Activated B cell treated with CpG ODN at 0.5 μM for 24 hours (primary cell): ENCODE results near the gene SMC3. TPM values are rescaled to one million over a fixed set of nuclear protein-coding genes. Genes with fewer than 3 reads are reported as not detected.
"Not testable (repeated sequence)": the region's sequence is repeated elsewhere in the genome, so short reads cannot be mapped to it uniquely, and the experiment has no call there.

Experiments used
- ATAC-seq: fragments of 200-7000 bp; cut with Tn5 transposase; one replicate; pipeline ENCODE4 v1.10.0; 2021; ENCODE audit warnings: low read depth, mild to moderate bottlenecking, moderate library complexity
- CTCF ChIA-PET: fragments of 350-600 bp; sonication (Branson Sonifier 250); formaldehyde crosslinking; loops from one replicate; lab custom pipeline; 2021; ENCODE audit warnings: antibody characterized with exemption; lab: Charles Lee
- POLR2A ChIA-PET: fragments of 350-600 bp; sonication (Branson Sonifier 250); formaldehyde crosslinking; loops from one replicate; lab custom pipeline; 2021; ENCODE audit warnings: antibody characterized with exemption; lab: Charles Lee
- DNase-seq: peaks from one replicate; pipeline ENCODE4 v3.0.0; 2022
- H3K27ac Mint-ChIP-seq: one replicate; pipeline ENCODE4 v1.8.0; 2020; ENCODE audit warnings: mixed read lengths
- H3K27me3 Mint-ChIP-seq: one replicate; pipeline ENCODE4 v1.8.0; 2021; ENCODE audit warnings: mixed read lengths
- H3K36me3 Mint-ChIP-seq: one replicate; pipeline ENCODE4 v1.8.0; 2021; ENCODE audit warnings: low read depth, mixed read lengths
- H3K4me1 Mint-ChIP-seq: one replicate; pipeline ENCODE4 v1.8.0; 2021; ENCODE audit warnings: mixed read lengths
- H3K4me3 Mint-ChIP-seq: one replicate; pipeline ENCODE4 v1.8.0; 2020; ENCODE audit warnings: mild to moderate bottlenecking, mixed read lengths
- H3K9me3 Mint-ChIP-seq: one replicate; pipeline ENCODE4 v1.8.0; 2020; ENCODE audit warnings: mixed read lengths
- CTCF ChIP-seq: fragments of 200-600 bp; IDR thresholded peaks from one replicate; pipeline ENCODE4 v1.8.0; 2022; ENCODE audit warnings: antibody characterized with exemption, mild to moderate bottlenecking
- intact Hi-C: fragments of 100-400 bp; cut with micrococcal nuclease; formaldehyde crosslinking; loops from one replicate; pipeline ENCODE4 v1.15.1; 2024
- total RNA-seq: library from RNA; stranded (reverse); gene quantifications from 2 replicates; pipeline ENCODE4 v1.2.3, GENCODE V29; 2022

The SMC3 gene
- total RNA-seq, 1 donor from 2014 or later: 41.1 TPM

GRCh38 chr10:110634527-110635209 lies 67.2 kb downstream of the SMC3 start:
- no peak overlapping the region for H3K4me3 Mint-ChIP-seq
- H3K9me3 Mint-ChIP-seq: no peaks in the 10 kb centered on the region
- POLR2A ChIA-PET: no interaction called here
- H3K36me3 Mint-ChIP-seq: no peaks in the 10 kb centered on the region
- intact Hi-C loops: no loop called here
- H3K4me1 Mint-ChIP-seq: no peaks in the 10 kb centered on the region
- CTCF ChIA-PET: no interaction called here
- TF ChIP-seq CTCF: no peak
- H3K27me3 Mint-ChIP-seq: peaks cover 21% of the 10 kb centered on the region
- DNase-seq (no peak), ATAC-seq (no peak)
- H3K27ac Mint-ChIP-seq: no peak overlapping the region

GRCh38 chr10:110636572-110636931 lies 69.1 kb downstream of the SMC3 start:
- no peak for TF ChIP-seq CTCF
- Mint-ChIP-seq H3K9me3 (no peaks in the 10 kb centered on the region), H3K4me1 (peaks cover 4% of the 10 kb centered on the region), H3K36me3 (no peaks in the 10 kb centered on the region), H3K27ac (no peak overlapping the region), H3K4me3 (no peak overlapping the region), H3K27me3 (peaks cover 25% of the 10 kb centered on the region)
- no peak for ATAC-seq
- intact Hi-C loops: no loop called here
- DNase-seq: no peak
- ChIA-PET POLR2A (no interaction called here), CTCF (no interaction called here)

- Mint-ChIP-seq H3K27ac (no peak overlapping the region), H3K27me3 (peaks cover 28% of the 10 kb centered on the region), H3K36me3 (no peaks in the 10 kb centered on the region), H3K4me3 (no peak overlapping the region), H3K4me1 (peaks cover 4% of the 10 kb centered on the region), H3K9me3 (no peaks in the 10 kb centered on the region)
- TF ChIP-seq CTCF: no peak
- CTCF ChIA-PET: interaction anchor here (1.0 kb wide), 1 partner anchor 29 kb away, joined by 3 read pairs; no protein-coding TSS in a partner anchor
- intact Hi-C loops: no loop called here
- DNase-seq (no peak), ATAC-seq (no peak)
- POLR2A ChIA-PET: no interaction called here
Observed at GRCh38 chr10:110636932-110637557, 69.5 kb downstream of the SMC3 start.

- ATAC-seq (no peak), DNase-seq (no peak)
- Mint-ChIP-seq H3K4me3 (no peak overlapping the region), H3K4me1 (peaks cover 4% of the 10 kb centered on the region), H3K9me3 (no peaks in the 10 kb centered on the region), H3K27ac (no peak overlapping the region), H3K27me3 (peaks cover 32% of the 10 kb centered on the region), H3K36me3 (no peaks in the 10 kb centered on the region)
- TF ChIP-seq CTCF: no peak
- intact Hi-C loops: no loop called here
- ChIA-PET CTCF (interaction anchor here (1.0 kb wide), 1 partner anchor 29 kb away, joined by 3 read pairs; no protein-coding TSS in a partner anchor), POLR2A (no interaction called here)
Observed at GRCh38 chr10:110637558-110638053, 70.1 kb downstream of the SMC3 start.

- TF ChIP-seq CTCF: no peak
- Mint-ChIP-seq H3K27me3 (peaks cover 37% of the 10 kb centered on the region), H3K4me3 (no peak overlapping the region), H3K9me3 (no peaks in the 10 kb centered on the region), H3K27ac (no peak overlapping the region), H3K36me3 (no peaks in the 10 kb centered on the region), H3K4me1 (peaks cover 9% of the 10 kb centered on the region)
- intact Hi-C loops: no loop called here
- POLR2A ChIA-PET: no interaction called here
- DNase-seq (no peak), ATAC-seq (no peak)
- CTCF ChIA-PET: no interaction called here
Observed at GRCh38 chr10:110638319-110638718, 70.8 kb downstream of the SMC3 start.

GRCh38 chr10:110639046-110639445 lies 71.6 kb downstream of the SMC3 start:
- POLR2A ChIA-PET, ATAC-seq, H3K9me3 Mint-ChIP-seq, intact Hi-C loops, H3K36me3 Mint-ChIP-seq, H3K27ac Mint-ChIP-seq, H3K4me3 Mint-ChIP-seq, CTCF ChIA-PET, DNase-seq: not testable (repeated sequence)
- H3K4me1 Mint-ChIP-seq: peaks cover 12% of the 10 kb centered on the region
- peaks cover 38% of the 10 kb centered on the region for H3K27me3 Mint-ChIP-seq

GRCh38 chr10:110639858-110640257 lies 72.4 kb downstream of the SMC3 start:
- intact Hi-C loops, ATAC-seq, DNase-seq, H3K4me3 Mint-ChIP-seq, POLR2A ChIA-PET, CTCF ChIA-PET, H3K27ac Mint-ChIP-seq, H3K9me3 Mint-ChIP-seq, H3K36me3 Mint-ChIP-seq: not testable (repeated sequence)
- peaks cover 41% of the 10 kb centered on the region for H3K27me3 Mint-ChIP-seq
- peaks cover 16% of the 10 kb centered on the region for H3K4me1 Mint-ChIP-seq
